IPS-NIHi7 (cell line): Measurements from ENCODE around the gene LAMP1.
"Not testable (repeated sequence)": the region's sequence is repeated elsewhere in the genome, so short reads cannot be mapped to it uniquely, and the experiment has no call there.

Source experiments
- DNase-seq: peaks from one replicate; pipeline ENCODE4 v3.0.0; 2012; ENCODE audit warnings: mixed read lengths; ENCODE audit errors: extremely low spot score

The LAMP1 gene

DNA sequence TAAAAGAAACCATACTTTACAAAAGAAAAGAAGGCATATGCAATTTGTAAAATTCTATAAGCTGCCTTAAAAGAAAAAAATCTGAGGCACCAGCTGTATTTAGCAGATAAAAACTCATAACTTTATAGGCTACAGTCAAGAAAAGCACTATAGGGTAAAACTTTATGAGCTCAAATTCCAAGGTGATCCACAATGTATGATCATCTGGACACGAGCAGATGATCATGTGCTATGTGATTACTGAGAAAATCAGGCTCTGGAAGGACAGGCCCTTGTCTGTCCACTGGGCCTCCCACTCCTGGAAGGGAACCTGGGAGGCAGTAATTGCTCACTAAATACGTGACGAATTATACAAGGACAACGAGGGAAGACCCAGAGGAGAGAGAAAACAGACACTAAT lies 59.6 kb downstream of the LAMP1 start:
- no peak for DNase-seq

DNA sequence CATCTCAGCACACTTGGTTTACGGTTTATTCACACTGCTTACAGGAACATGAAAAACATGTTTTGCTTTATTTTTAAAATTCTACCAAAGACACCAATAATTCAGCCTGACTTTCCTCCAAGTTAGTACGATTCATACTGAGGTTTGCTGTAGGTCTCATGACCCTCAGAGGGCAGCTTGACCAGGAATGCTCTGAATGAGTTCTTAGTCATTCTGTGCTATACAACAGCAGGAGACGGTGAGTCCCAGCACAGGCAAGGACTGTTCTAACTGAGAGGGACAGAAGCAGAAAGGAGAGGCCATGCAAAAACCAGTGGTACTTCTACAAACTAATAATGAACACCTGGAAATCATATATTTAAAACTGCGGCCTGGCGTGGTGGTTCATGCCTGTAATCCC lies 60.5 kb downstream of the LAMP1 start:
- DNase-seq = no peak

DNA sequence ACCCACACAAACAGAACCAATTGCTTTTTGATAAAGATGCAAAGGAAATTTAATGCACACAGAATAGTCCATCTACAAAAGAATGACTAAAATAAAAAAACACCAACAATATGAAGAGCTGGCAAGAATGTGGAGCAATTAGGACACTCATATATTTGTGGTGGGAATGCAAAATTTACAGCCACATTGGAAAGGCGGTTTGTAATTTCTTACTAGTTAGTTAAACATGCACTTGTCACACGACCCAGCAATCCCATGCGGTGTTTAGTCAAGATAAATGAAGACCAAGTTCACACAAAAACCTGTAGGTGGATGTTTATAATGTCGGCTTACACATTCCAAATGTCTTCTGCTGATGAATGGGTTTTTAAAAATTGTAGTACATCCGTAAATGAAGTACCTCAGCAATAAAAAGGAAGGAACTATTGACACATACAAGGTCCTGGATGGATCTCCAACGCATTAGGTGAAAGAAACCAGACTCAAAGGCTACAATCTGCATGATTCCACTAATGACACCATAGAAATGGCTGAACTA lies 61.7 kb downstream of the LAMP1 start:
- no peak for DNase-seq

- DNase-seq = no peak
Observed at GRCh38 chr13:113359571-113359970, 62.5 kb downstream of the LAMP1 start.

DNA sequence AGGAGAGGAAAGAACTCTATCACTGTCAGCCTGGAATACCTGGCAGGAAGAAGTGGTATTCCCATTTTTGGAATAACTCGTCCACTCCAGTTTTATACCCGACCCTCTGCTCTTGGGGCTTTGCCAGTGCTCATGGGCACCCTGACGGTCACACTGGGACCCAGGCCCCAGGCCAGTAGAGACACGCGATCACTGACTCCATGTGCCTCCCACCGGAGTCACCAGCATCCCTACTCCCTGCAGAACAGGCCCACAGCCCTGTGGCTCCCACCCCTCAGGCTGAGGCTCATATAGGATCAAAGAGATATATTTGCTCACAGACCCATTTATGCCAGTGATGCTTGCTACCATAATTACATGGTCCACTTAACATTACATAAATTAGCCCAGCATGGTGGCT lies 63.4 kb downstream of the LAMP1 start:
- DNase-seq = no peak

- no peak for DNase-seq
Observed at GRCh38 chr13:113361406-113361805, 64.4 kb downstream of the LAMP1 start.

DNA sequence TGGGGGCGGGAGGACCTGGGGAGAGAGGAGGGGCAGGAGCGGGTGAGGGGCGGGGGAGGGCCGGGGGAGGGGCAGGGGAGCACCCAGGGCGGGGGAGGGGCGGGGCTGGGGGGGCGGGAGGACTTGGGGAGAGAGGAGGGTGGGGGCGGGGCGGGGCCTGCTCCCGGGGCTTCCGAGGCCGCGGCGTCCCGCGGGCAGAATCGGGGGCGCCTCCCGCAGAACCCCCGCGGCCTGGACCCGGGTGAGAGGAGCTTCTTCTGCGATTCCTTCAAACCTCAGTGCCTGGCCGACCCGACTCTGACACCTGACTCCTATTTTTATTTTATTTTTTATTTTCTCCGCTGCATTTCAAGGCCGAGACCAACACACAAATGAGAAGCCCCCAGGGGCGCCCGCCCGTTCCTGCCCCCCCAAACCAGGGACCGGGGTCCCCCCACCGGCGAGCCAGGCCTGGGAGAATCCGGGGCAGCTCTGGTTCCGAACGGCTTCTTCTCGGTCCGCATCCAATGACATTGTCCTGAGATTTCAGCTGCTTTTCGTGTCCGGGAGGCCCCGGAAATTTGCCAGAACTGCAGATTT lies 67.4 kb downstream of the LAMP1 start:
- DNase-seq = no peak

GRCh38 chr13:113364901-113365582 lies 68.0 kb downstream of the LAMP1 start:
- no peak for DNase-seq

DNA sequence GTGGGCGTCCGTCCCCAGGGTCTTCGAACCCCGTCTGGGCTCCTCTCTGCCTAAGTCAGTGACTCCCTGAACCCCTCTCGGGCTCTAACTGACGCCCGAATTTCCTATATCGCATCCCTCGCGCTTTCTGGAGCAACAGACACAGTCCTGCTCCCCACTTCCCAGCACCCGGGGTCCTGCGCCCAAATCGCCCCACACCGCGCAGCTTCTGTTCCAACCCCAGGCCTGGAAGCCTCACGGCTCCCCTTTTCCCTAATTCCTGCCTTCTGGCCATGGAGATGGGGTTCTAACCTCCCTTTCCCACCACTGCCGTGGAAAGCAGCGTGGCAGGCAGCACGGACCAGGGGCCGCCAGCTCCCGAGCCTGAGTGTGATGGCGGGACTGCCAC lies 68.5 kb downstream of the LAMP1 start:
- no peak for DNase-seq

GRCh38 chr13:113365971-113366588 lies 69.0 kb downstream of the LAMP1 start:
- no peak for DNase-seq

DNA sequence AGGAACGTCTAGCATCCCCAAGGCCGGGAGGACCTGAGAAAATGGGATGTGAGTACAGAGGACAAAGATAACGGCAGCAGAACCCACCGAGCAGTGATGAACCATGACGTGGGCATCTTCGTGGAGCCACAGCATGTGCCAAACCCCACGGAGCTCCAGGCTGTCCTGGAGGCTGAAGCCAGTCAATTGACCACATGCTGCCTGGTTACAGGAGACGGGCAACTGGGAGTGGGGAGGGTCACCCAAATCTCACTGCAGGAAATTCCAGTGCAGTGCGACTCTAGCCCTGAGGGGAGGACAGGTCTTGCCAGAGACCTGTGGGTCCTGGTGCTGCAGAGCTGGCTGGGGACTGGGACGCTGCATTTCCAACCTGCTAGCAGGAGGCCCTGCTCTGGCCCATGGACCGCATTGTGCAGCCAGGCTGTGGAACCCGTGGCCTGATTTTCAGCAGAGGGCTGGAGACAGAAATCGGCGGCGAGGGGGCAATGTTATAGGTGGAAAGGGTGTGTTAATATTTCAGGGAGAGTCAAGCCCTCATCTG lies 70.1 kb downstream of the LAMP1 start:
- no peak for DNase-seq

DNA sequence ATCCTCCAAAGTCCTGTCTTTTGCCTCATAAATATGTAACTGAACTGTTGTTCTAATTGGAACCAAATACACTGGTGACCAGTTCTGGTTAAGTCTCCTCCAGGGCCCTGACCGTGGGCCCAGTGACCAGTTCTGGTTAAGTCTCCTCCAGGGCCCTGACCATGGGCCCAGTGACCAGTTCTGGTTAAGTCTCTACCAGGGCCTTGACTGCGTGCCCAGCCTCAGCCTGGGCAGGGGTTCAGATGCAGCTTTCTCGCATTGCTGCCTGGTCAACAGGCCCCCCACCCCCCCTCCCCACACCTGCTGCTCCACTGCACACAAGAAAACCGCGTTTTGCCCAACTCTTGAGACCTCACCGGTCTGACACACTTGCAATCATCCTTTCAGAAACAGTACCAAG lies 70.7 kb downstream of the LAMP1 start:
- DNase-seq = no peak

GRCh38 chr13:113368353-113368752 lies 71.3 kb downstream of the LAMP1 start:
- not testable (repeated sequence) for DNase-seq

DNA sequence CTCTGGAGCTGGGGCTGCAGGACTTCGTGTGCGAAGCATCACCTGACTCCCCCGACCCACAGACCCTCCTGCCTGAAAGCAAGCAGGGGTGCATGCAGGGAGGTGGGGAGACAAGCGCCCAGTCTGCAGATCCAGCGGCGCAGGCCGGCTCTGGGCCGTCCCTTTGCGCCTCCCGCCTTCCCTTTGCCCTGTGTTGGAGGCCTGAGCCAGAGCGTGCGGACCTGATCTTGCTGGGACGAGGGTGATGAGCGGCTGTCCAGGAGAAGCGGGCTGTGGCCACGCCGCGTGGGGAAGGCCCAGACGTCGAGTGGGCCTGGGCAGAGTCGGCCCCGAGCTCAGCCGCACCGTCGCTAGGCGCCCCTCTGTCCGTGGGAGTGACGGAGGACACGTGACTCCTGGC lies 72.2 kb downstream of the LAMP1 start:
- no peak for DNase-seq

DNA sequence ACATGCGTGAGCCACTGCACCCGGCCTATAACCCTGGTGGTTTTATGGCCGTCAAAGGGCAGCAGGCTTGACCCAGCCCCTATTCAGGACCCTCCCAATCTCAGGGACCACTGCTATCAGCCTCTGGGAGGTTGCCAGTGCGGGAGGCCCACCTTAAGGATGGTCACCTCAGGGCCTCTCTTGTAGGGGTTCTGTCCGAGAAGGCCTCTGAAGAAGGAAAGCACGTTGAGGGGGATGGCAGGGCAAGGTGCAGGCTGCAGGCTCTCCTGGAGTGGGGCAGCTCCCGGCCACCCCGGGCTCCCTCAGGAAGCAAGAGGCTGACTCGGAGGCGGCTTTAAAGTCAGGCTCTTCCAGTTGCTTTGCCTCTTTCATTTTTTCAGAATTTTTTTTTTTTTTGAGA lies 72.8 kb downstream of the LAMP1 start:
- DNase-seq = no peak

DNA sequence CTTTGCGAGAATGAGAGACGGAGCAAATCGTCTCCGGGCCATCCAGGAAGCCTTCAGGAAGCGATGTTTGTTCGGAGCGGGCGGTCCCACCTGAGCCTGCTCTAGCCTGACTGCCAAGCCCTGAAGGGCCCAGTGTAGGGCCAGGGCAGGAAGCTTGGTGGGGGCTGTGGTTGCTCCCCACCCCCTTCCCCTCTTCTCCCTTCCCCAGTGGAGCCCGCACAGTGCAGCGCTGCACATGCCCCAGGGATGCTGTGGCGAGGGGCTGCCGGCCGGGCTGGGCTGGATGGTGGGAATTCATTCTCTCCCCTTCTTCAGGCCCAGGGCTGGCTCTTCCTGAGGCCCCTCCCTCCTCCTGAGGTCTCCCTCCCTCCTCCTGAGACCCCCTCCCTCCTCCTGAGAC lies 74.0 kb downstream of the LAMP1 start:
- no peak for DNase-seq

DNA sequence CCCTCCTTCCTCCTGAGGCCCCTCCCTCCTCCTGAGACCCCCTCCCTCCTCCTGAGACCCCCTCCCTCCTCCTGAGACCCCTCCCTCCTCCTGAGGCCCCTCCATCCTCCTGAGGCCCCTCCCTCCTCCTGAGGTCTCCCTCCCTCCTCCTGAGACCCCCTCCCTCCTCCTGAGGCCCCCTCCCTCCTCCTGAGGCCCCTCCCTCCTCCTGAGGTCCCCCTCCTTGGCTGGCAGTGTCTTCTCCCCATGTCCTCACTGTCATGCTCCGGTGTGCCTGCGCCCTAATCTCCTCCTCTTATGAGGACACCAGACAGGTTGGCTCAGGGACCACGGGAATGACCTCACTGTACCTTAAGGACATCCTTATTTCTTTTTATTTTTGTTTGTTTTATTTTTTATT lies 74.7 kb downstream of the LAMP1 start:
- not testable (repeated sequence) for DNase-seq
